CD4-positive, alpha-beta memory T cell (primary cell): ENCODE data around the gene OR11H6. TPM values are rescaled to one million over a fixed set of nuclear protein-coding genes. Genes with fewer than 3 reads are reported as not detected.
"Not testable (repeated sequence)": the region's sequence is repeated elsewhere in the genome, so short reads cannot be mapped to it uniquely, and the experiment has no call there.

ENCODE experiments used
- CTCF ChIA-PET: fragments of 350-600 bp; sonication (Branson Sonifier 250); formaldehyde crosslinking; loops from one replicate; lab custom pipeline; 2021; ENCODE audit warnings: inconsistent platforms; ENCODE audit not compliant: partially characterized antibody; lab: Charles Lee
- POLR2A ChIA-PET: fragments of 350-600 bp; sonication (Branson Sonifier 250); formaldehyde crosslinking; loops from one replicate; lab custom pipeline; 2021; ENCODE audit not compliant: partially characterized antibody; lab: Charles Lee
- DNase-seq, 5 donors: peaks; one replicate each; pipeline versions ENCODE4 v3.0.0 to v3.0.0-alpha.2; 2020 to 2022; ENCODE audit warnings: mixed read lengths in 1 of 5
- H3K27ac ChIP-seq: one replicate; pipeline ENCODE4 v1.7.0; 2013; ENCODE audit warnings: low read depth, low read length
- H3K27me3 ChIP-seq: 2 replicates; pipeline ENCODE4 v1.7.0; 2013; ENCODE audit warnings: mild to moderate bottlenecking, low read length, moderate library complexity; ENCODE audit not compliant: insufficient read depth
- H3K36me3 ChIP-seq: 2 replicates; pipeline ENCODE4 v1.7.0; 2013; ENCODE audit warnings: mild to moderate bottlenecking, low read length, moderate library complexity; ENCODE audit not compliant: insufficient read depth
- H3K4me1 ChIP-seq: 2 replicates; pipeline ENCODE4 v1.7.0; 2013; ENCODE audit warnings: mild to moderate bottlenecking, low read length, moderate library complexity; ENCODE audit not compliant: insufficient read depth
- H3K4me3 ChIP-seq, 2 donors: one replicate each; pipeline ENCODE4 v1.7.0; 2013; ENCODE audit warnings: low read length in 2 of 2, mild to moderate bottlenecking in 1 of 2
- H3K9me3 ChIP-seq, 2 donors: one replicate each; pipeline ENCODE4 v1.7.0; 2013; ENCODE audit warnings: low read length in 2 of 2, control low read depth in 1 of 2; ENCODE audit not compliant: control insufficient read depth in 1 of 2
- H3K27ac Mint-ChIP-seq, 7 donors: one replicate each; pipeline ENCODE4 v1.8.0; 2020 to 2021; ENCODE audit warnings: mixed read lengths in 7 of 7, mild to moderate bottlenecking in 6 of 7, inconsistent platforms in 3 of 7, moderate library complexity in 3 of 7
- H3K27me3 Mint-ChIP-seq, 2 donors: one replicate each; pipeline ENCODE4 v1.8.0; 2020 to 2021; ENCODE audit warnings: mixed read lengths in 2 of 2
- H3K36me3 Mint-ChIP-seq, 2 donors: one replicate each; pipeline ENCODE4 v1.8.0; 2020 to 2021; ENCODE audit warnings: mixed read lengths in 2 of 2, inconsistent platforms in 1 of 2, mild to moderate bottlenecking in 1 of 2
- H3K4me1 Mint-ChIP-seq, 4 donors: one replicate each; pipeline ENCODE4 v1.8.0; 2020 to 2021; ENCODE audit warnings: mixed read lengths in 4 of 4, mild to moderate bottlenecking in 1 of 4
- H3K4me3 Mint-ChIP-seq, 8 donors: one replicate each; pipeline ENCODE4 v1.8.0; 2020 to 2021; ENCODE audit warnings: mixed read lengths in 8 of 8, mild to moderate bottlenecking in 7 of 8, moderate library complexity in 6 of 8, inconsistent platforms in 3 of 8
- H3K9me3 Mint-ChIP-seq, 8 donors: one replicate each; pipeline ENCODE4 v1.8.0; 2020 to 2021; ENCODE audit warnings: mixed read lengths in 8 of 8, mild to moderate bottlenecking in 5 of 8, inconsistent platforms in 3 of 8, moderate library complexity in 1 of 8
- intact Hi-C: fragments of 100-400 bp; cut with micrococcal nuclease; formaldehyde crosslinking; loops from one replicate; pipeline ENCODE4 v1.15.1; 2023
- polyA plus RNA-seq, 2 donors: library from polyadenylated mRNA; unstranded; fragments of 300-500 nt; fragmentation: Illumina TruSeq; gene quantifications; one replicate each; pipeline ENCODE4 v1.2.3, GENCODE V29; 2021
- total RNA-seq, 2 experiments: library from RNA; stranded (reverse); gene quantifications; one replicate each; pipeline ENCODE4 v1.2.3, GENCODE V29; 2021

The OR11H6 gene
- total and polyA plus RNA-seq, 4 experiments from 2014 or later: not detected

DNA sequence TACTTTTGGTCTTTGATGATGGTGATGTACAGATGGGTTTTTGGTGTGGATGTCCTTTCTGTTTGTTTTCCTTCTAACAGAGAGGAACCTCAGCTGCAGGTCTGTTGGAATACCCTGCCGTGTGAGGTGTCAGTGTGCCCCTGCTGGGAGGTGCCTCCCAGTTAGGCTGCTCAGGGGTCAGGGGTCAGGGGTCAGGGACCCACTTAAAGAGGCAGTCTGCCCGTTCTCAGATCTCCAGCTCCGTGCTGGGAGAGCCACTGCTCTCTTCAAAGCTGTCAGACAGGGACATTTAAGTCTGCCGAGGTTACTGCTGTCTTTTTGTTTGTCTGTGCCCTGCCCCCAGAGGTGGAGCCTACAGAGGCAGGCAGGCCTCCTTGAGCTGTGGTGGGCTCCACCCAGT, 11.9 kb downstream of the OR11H6 start:
- H3K27ac Mint-ChIP-seq, H3K9me3 ChIP-seq, POLR2A ChIA-PET, H3K27me3 Mint-ChIP-seq, H3K36me3 Mint-ChIP-seq, H3K4me1 ChIP-seq, intact Hi-C loops, H3K4me3 ChIP-seq, CTCF ChIA-PET, H3K27ac ChIP-seq, H3K27me3 ChIP-seq, DNase-seq, H3K4me1 Mint-ChIP-seq, H3K4me3 Mint-ChIP-seq, H3K36me3 ChIP-seq: not testable (repeated sequence)
- H3K9me3 Mint-ChIP-seq: peaks cover 0 to 12% (median 7%) of the 10 kb centered on the region in 8 donors

DNA sequence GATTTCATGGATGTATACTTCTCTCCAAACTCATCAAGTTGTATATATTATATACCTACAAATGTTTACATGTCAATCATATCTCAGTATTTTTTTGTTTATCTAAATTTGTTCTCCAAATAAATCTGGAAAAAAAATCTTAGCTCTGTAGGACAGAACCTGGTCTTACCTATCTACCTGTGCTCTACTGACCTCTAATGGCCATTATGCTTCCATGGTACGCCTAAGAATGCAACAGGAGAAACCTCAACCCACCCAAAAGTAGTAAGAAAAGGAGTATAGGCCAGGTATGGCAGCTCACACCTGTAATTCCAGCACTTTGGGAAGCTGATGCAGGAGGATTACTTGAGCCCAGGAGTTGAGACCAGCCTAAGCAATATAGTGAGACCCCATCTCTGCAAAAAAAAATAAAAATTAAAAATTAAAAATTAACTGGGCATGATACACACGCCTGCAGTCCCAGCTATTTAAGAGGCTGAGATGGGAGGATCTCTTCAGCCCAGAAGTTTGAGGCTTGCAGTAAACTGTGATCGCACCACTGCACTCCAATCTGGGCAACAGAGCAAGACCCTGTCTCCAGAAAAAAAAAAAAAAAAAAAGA, 24.2 kb downstream of the OR11H6 start:
- intact Hi-C loops: no loop called here
- H3K36me3 ChIP-seq: no peaks in the 10 kb centered on the region
- H3K4me1 ChIP-seq: no peaks in the 10 kb centered on the region
- Mint-ChIP-seq H3K36me3 (peaks cover 1 to 7% of the 10 kb centered on the region in 2 donors), H3K27me3 (no peaks in the 10 kb centered on the region), H3K27ac (no peak overlapping the region), H3K4me3 (no peak overlapping the region), H3K9me3 (peaks cover 0 to 15% (median 6%) of the 10 kb centered on the region in 8 donors), H3K4me1 (peaks cover 0 to 1% (median 0%) of the 10 kb centered on the region in 4 donors)
- no peaks in the 10 kb centered on the region for H3K27me3 ChIP-seq
- H3K27ac ChIP-seq: no peak overlapping the region
- no peak overlapping the region for H3K4me3 ChIP-seq
- POLR2A ChIA-PET: no interaction called here
- CTCF ChIA-PET: interaction anchor here (0.7 kb wide), 1 partner anchor 9 kb away, joined by 3 read pairs; no protein-coding TSS in a partner anchor
- H3K9me3 ChIP-seq: no peaks in the 10 kb centered on the region
- peak in 2 of 5 donors; percentile 3 for DNase-seq

DNA sequence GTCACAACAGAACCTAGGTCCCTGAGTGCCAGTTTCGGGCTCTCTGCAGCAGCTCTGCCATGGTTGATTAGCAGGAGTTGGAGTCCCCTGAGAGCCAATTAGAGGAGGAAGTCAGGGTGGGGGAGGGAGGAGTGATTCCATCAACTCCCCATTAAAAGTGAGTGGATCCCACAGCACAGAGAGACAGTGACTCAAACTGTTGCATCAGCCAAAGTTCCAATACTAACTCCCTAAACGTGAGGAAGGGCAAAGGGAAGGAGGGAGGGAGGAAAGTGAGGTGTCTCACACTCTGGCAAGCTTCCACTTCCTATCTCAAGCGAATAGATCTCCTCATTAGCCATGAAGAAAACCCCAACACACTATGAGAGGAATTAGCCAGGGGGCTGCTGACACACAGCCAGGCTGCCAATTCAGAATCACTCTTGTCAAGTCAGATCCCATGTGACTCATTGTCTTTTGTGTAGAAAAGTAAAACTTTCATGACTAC, 39.2 kb downstream of the OR11H6 start:
- Mint-ChIP-seq H3K4me3 (no peak overlapping the region), H3K36me3 (peaks cover 20 to 25% of the 10 kb centered on the region in 2 donors), H3K4me1 (no peaks in the 10 kb centered on the region), H3K9me3 (peaks cover 0 to 5% (median 0%) of the 10 kb centered on the region in 8 donors), H3K27ac (no peak overlapping the region), H3K27me3 (no peaks in the 10 kb centered on the region)
- CTCF ChIA-PET: no interaction called here
- no peak overlapping the region for H3K4me3 ChIP-seq
- no peaks in the 10 kb centered on the region for H3K27me3 ChIP-seq
- intact Hi-C loops: no loop called here
- H3K4me1 ChIP-seq: no peaks in the 10 kb centered on the region
- DNase-seq: no peak
- no peaks in the 10 kb centered on the region for H3K36me3 ChIP-seq
- POLR2A ChIA-PET: no interaction called here
- H3K27ac ChIP-seq: no peak overlapping the region
- no peaks in the 10 kb centered on the region for H3K9me3 ChIP-seq

DNA sequence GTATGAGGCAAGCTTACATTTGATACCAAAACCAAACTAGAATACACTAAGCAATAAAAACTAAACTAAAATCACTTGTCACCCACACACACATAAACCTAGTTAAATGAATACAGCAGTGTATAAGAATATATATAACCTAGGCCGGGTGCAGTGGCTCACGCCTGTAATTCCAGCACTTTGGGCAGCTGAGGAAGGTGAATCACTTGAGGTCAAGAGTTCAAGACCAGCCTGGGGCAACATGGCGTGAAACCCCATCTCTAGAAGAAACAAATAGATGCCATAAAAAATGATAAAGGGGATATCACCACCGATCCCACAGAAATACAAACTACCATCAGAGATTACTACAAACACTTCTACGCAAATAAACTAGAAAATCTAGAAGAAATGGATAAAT, 40.9 kb downstream of the OR11H6 start:
- CTCF ChIA-PET, H3K4me3 Mint-ChIP-seq, intact Hi-C loops, H3K27me3 Mint-ChIP-seq, POLR2A ChIA-PET, H3K4me1 Mint-ChIP-seq, H3K27ac ChIP-seq, H3K27ac Mint-ChIP-seq, H3K4me1 ChIP-seq, H3K9me3 ChIP-seq, H3K27me3 ChIP-seq, H3K36me3 ChIP-seq, H3K4me3 ChIP-seq, H3K9me3 Mint-ChIP-seq, DNase-seq: not testable (repeated sequence)
- H3K36me3 Mint-ChIP-seq: peaks cover 20 to 30% of the 10 kb centered on the region in 2 donors

DNA sequence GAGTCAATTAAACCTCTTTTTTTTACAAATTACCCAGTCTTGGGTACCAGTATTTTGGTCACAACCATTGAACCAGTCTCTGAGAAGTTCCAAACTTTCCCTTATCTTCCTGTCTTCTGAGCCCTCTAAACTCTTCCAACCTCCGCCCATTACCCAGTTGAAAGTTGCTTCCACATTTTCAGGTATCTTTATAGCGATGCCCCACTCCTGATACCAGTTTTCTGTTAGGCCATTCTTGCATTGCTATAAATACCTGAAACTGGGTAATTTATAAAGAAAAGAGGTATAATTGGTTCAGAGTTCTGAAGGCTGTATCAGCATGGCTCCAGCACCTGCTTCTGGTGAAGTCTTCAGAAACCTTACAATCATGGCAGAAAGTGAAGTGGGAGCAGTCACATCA, 50.6 kb downstream of the OR11H6 start:
- no peak overlapping the region for H3K27ac ChIP-seq
- peaks cover 51 to 69% of the 10 kb centered on the region in 2 donors for H3K36me3 Mint-ChIP-seq
- H3K9me3 ChIP-seq: peaks cover 0 to 3% of the 10 kb centered on the region in 2 donors
- H3K27me3 ChIP-seq: no peaks in the 10 kb centered on the region
- no peak overlapping the region for H3K4me3 Mint-ChIP-seq
- no peak overlapping the region for H3K27ac Mint-ChIP-seq
- peaks cover 10% of the 10 kb centered on the region for H3K4me1 ChIP-seq
- H3K4me1 Mint-ChIP-seq: peaks cover 6 to 17% (median 9%) of the 10 kb centered on the region in 4 donors
- peaks cover 10 to 47% (median 40%) of the 10 kb centered on the region in 8 donors for H3K9me3 Mint-ChIP-seq
- DNase-seq: no peak
- no peak overlapping the region for H3K4me3 ChIP-seq
- no peaks in the 10 kb centered on the region for H3K27me3 Mint-ChIP-seq
- ChIA-PET CTCF (no interaction called here), POLR2A (no interaction called here)
- H3K36me3 ChIP-seq: no peaks in the 10 kb centered on the region
- intact Hi-C loops: no loop called here

Other genes with a start within 250 kb of the OR11H6 start
- not detected for gene OR4K15, start 248.1 kb upstream of the OR11H6 start, total RNA-seq
- gene OR4K15, start 248.1 kb upstream of the OR11H6 start, polyA plus RNA-seq: not detected
- gene OR4Q2, start 221.5 kb upstream of the OR11H6 start, total RNA-seq: not detected
- gene OR4Q2, start 221.5 kb upstream of the OR11H6 start, polyA plus RNA-seq: not detected
- gene OR4K14, start 204.4 kb upstream of the OR11H6 start, total RNA-seq: not detected
- gene OR4K14, start 204.4 kb upstream of the OR11H6 start, polyA plus RNA-seq: not detected
- gene OR4K13, start 187.7 kb upstream of the OR11H6 start, total RNA-seq: not detected
- not detected for gene OR4K13, start 187.7 kb upstream of the OR11H6 start, polyA plus RNA-seq
- gene OR4L1, start 163.7 kb upstream of the OR11H6 start, total RNA-seq: not detected
- not detected for gene OR4L1, start 163.7 kb upstream of the OR11H6 start, polyA plus RNA-seq
- gene OR4K17, start 113.0 kb upstream of the OR11H6 start, total RNA-seq: not detected
- not detected for gene OR4K17, start 113.0 kb upstream of the OR11H6 start, polyA plus RNA-seq
- gene OR4N5, start 84.9 kb upstream of the OR11H6 start, total RNA-seq: not detected
- not detected for gene OR4N5, start 84.9 kb upstream of the OR11H6 start, polyA plus RNA-seq
- not detected for gene OR11G2, start 32.8 kb upstream of the OR11H6 start, total RNA-seq
- not detected for gene OR11G2, start 32.8 kb upstream of the OR11H6 start, polyA plus RNA-seq
- gene OR11H7, start 5.3 kb downstream of the OR11H6 start, total RNA-seq: not detected
- gene OR11H7, start 5.3 kb downstream of the OR11H6 start, polyA plus RNA-seq: not detected
- not detected for gene OR11H4, start 15.6 kb downstream of the OR11H6 start, total RNA-seq
- not detected for gene OR11H4, start 15.6 kb downstream of the OR11H6 start, polyA plus RNA-seq
- 10 to 100 TPM; 26.0 to 26.1 TPM for gene TTC5, start 82.2 kb downstream of the OR11H6 start, total RNA-seq
- 10 to 100 TPM; 23.8 to 26.1 TPM for gene TTC5, start 82.2 kb downstream of the OR11H6 start, polyA plus RNA-seq
- gene CCNB1IP1, start 109.6 kb downstream of the OR11H6 start, total RNA-seq: 10 to 100 TPM; 21.2 to 24.3 TPM
- gene CCNB1IP1, start 109.6 kb downstream of the OR11H6 start, polyA plus RNA-seq: 10 to 100 TPM; 10.6 to 11.5 TPM
- gene PARP2, start 119.9 kb downstream of the OR11H6 start, total RNA-seq: 10 to 100 TPM; 20.3 to 25.0 TPM
- 10 to 100 TPM; 13.1 to 13.6 TPM for gene PARP2, start 119.9 kb downstream of the OR11H6 start, polyA plus RNA-seq
- 10 to 100 TPM; 66.7 to 67.3 TPM for gene TEP1, start 189.8 kb downstream of the OR11H6 start, total RNA-seq
- gene TEP1, start 189.8 kb downstream of the OR11H6 start, polyA plus RNA-seq: 1 to 10 TPM in 1 of 2 donors, not detected in 1; 6.8 TPM
- under 1 TPM; 0.14 to 0.15 TPM for gene KLHL33, start 212.5 kb downstream of the OR11H6 start, total RNA-seq
- gene KLHL33, start 212.5 kb downstream of the OR11H6 start, polyA plus RNA-seq: not detected
- 10 to 100 TPM; 72.3 to 75.9 TPM for gene OSGEP, start 231.1 kb downstream of the OR11H6 start, total RNA-seq
- 10 to 100 TPM; 39.3 to 41.8 TPM for gene OSGEP, start 231.1 kb downstream of the OR11H6 start, polyA plus RNA-seq
- 100 to 1,000 TPM; 102 to 105 TPM for gene APEX1, start 231.5 kb downstream of the OR11H6 start, total RNA-seq
- 100 to 1,000 TPM; 138 to 144 TPM for gene APEX1, start 231.5 kb downstream of the OR11H6 start, polyA plus RNA-seq
- gene PIP4P1, start 237.7 kb downstream of the OR11H6 start, total RNA-seq: 10 to 100 TPM; 77.8 to 78.1 TPM
- 10 to 100 TPM; 32.4 to 44.3 TPM for gene PIP4P1, start 237.7 kb downstream of the OR11H6 start, polyA plus RNA-seq
- gene PNP, start 245.7 kb downstream of the OR11H6 start, total RNA-seq: 100 to 1,000 TPM; 106 to 108 TPM
- 100 to 1,000 TPM in 1 of 2 donors, 10 to 100 TPM in 1; 53.8 to 101 TPM for gene PNP, start 245.7 kb downstream of the OR11H6 start, polyA plus RNA-seq